PC-9 (cell line): ENCODE results near the gene KRT14.

Source experiments
- CTCF ChIP-seq: fragments of 200-600 bp; sonication (generic); conservative IDR thresholded peaks from 2 replicates; pipeline ENCODE4 v1.6.1; 2017; ENCODE audit warnings: mixed run types, antibody characterized with exemption, mild to moderate bottlenecking, moderate library complexity
- EZH2 ChIP-seq: fragments of 200-600 bp; sonication (generic); IDR thresholded peaks from 2 replicates; pipeline ENCODE4 v1.8.0; 2017; ENCODE audit warnings: antibody characterized with exemption, low read depth

- TF ChIP-seq CTCF: no peak
- no peak for TF ChIP-seq EZH2
These were observed 11.4 kb downstream of the KRT14 start for GRCh38 chr17:41575336-41575735.
